Esophagus (tissue), 2 donors: ENCODE data around the gene NKX6-2. TPM values are rescaled to one million over a fixed set of nuclear protein-coding genes. Genes with fewer than 3 reads are reported as not detected.

ENCODE experiments used
- H3K27ac ChIP-seq, 2 donors: one replicate each; pipeline ENCODE4 v1.5.1; 2013; ENCODE audit warnings: low read depth in 2 of 2, mild to moderate bottlenecking in 2 of 2, inconsistent platforms in 1 of 2, low read length in 1 of 2, moderate library complexity in 1 of 2
- H3K27me3 ChIP-seq, 2 donors: one replicate each; pipeline ENCODE4 v1.6.1; 2013; ENCODE audit warnings: low read length in 2 of 2, control low read depth in 1 of 2, mild to moderate bottlenecking in 1 of 2; ENCODE audit not compliant: insufficient read depth in 2 of 2, control insufficient read depth in 1 of 2
- H3K36me3 ChIP-seq, 2 donors: one replicate each; pipeline ENCODE4 v1.6.1; 2013; ENCODE audit warnings: low read length in 1 of 2; ENCODE audit not compliant: control insufficient read depth in 2 of 2, insufficient read depth in 2 of 2
- H3K4me1 ChIP-seq, 2 donors: one replicate each; pipeline ENCODE4 v1.6.1; 2013; ENCODE audit warnings: low read length in 1 of 2; ENCODE audit not compliant: control insufficient read depth in 2 of 2, insufficient read depth in 2 of 2
- H3K4me3 ChIP-seq, 2 donors: one replicate each; pipeline ENCODE4 v1.5.1; 2013; ENCODE audit warnings: low read length in 2 of 2, mild to moderate bottlenecking in 2 of 2, low read depth in 1 of 2, moderate library complexity in 1 of 2
- H3K9me3 ChIP-seq, 2 donors: one replicate each; pipeline ENCODE4 v1.6.1; 2013; ENCODE audit warnings: mild to moderate bottlenecking in 2 of 2, low read depth in 1 of 2, low read length in 1 of 2, moderate library complexity in 1 of 2; ENCODE audit not compliant: control insufficient read depth in 2 of 2, insufficient read depth in 1 of 2
- WGBS, 2 donors: extraction: QIAGEN DNeasy Blood & Tissue Kit; methylation state at CpG; one replicate each; pipeline ENCODE4 v1.1.7; 2013; 5-methylcytosine and 5-hydroxymethylcytosine counted together
- polyA plus RNA-seq, 2 donors: library from polyadenylated mRNA; stranded (reverse); fragments of 200-250 nt; gene quantifications; one replicate each; pipeline ENCODE4 v1.2.3, GENCODE V29; 2013
- donor health status: healthy with polysubstance abuse.
- donor health status: Bipolar disorder and iron deficiency.

Gene NKX6-2
- polyA plus RNA-seq, 2 donors, result 0.15 to 1.5 TPM

- WGBS, 2 donors, result 63 to 68% methylated on average over 24 to 26 of the region's 28 CpGs
- peaks cover 0 to 5% of the 10 kb centered on the region in 2 donors for H3K27me3 ChIP-seq
These were observed 27.9 kb upstream of the NKX6-2 start for GRCh38 chr10:132813560-132814468.

DNA sequence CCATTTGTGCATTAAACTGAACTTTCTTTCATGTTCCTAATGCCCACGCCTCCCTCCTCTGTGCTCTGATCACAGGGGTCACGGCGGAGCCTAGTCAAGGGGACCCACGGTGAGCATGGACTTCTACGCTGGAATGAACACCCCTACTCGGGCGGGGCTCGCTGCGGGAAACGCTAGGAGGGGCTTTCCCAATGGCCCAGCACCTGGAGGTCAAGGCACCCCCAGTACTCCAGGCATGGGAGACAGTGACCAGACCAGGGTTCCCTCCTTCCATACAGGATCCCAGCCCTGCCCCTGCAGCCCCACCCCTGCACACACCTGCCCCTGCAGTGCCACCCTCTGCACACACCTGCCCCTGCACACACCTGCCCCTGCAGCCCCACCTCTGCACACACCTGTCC is 27.1 kb upstream of the NKX6-2 start:
- WGBS, 2 donors, result 84% methylated on average over 10 of the region's 10 CpGs
- Histone ChIP-seq H3K4me1 (no peaks in the 10 kb centered on the region), H3K36me3 (no peaks in the 10 kb centered on the region), H3K9me3 (peaks cover 2 to 4% of the 10 kb centered on the region in 2 donors), H3K4me3 (no peak overlapping the region), H3K27me3 (peaks cover 0 to 5% of the 10 kb centered on the region in 2 donors), H3K27ac (no peak overlapping the region)

More at GRCh38 chr10:132813560-132814468, 27.9 kb upstream of the NKX6-2 start:
- H3K9me3 ChIP-seq, result peaks cover 2 to 4% of the 10 kb centered on the region in 2 donors
- no peaks in the 10 kb centered on the region for H3K4me1 ChIP-seq
- no peak overlapping the region for H3K4me3 ChIP-seq
- no peaks in the 10 kb centered on the region for H3K36me3 ChIP-seq
- H3K27ac ChIP-seq, result no peak overlapping the region

DNA sequence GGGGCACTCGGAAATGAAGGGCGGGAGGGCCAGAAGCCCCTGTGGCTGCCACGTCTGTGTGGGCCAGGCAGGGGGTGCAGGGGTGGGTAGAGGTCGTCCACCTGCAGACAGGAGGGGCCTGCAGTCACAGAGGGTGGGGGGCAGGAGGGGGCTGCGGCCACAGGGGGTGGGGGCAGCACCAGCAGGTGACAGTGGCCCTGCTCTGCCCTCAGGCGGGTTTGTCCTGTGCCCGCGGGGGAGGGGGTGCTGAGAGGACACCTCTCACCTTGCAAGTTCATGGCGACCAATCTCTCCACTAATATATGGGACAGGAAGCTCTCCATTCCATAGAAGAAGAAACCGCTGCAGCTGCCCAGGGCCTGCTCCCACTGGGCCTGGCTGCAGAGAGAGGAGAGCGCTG is 26.6 kb upstream of the NKX6-2 start:
- no peaks in the 10 kb centered on the region for H3K4me1 ChIP-seq
- peaks cover 0 to 1% of the 10 kb centered on the region in 2 donors for H3K27me3 ChIP-seq
- H3K36me3 ChIP-seq, result no peaks in the 10 kb centered on the region
- H3K27ac ChIP-seq, result no peak overlapping the region
- H3K4me3 ChIP-seq, result no peak overlapping the region
- 72 to 77% methylated on average over 6 to 11 of the region's 11 CpGs for WGBS, 2 donors
- peaks cover 2 to 4% of the 10 kb centered on the region in 2 donors for H3K9me3 ChIP-seq

GRCh38 chr10:132811891-132812481 is 26.0 kb upstream of the NKX6-2 start:
- 78 to 80% methylated on average over 25 to 26 of the region's 26 CpGs for WGBS, 2 donors

GRCh38 chr10:132810807-132811700 is 25.1 kb upstream of the NKX6-2 start:
- Histone ChIP-seq H3K9me3 (peaks cover 2 to 4% of the 10 kb centered on the region in 2 donors), H3K4me3 (no peak overlapping the region), H3K27ac (no peak overlapping the region), H3K36me3 (no peaks in the 10 kb centered on the region), H3K4me1 (no peaks in the 10 kb centered on the region), H3K27me3 (no peaks in the 10 kb centered on the region)
- WGBS, 2 donors, result 68 to 75% methylated on average over 27 to 33 of the region's 33 CpGs

More at GRCh38 chr10:132811891-132812481, 26.0 kb upstream of the NKX6-2 start:
- Histone ChIP-seq H3K27ac (no peak overlapping the region), H3K4me1 (no peaks in the 10 kb centered on the region), H3K27me3 (no peaks in the 10 kb centered on the region), H3K9me3 (peaks cover 2 to 4% of the 10 kb centered on the region in 2 donors), H3K4me3 (no peak overlapping the region), H3K36me3 (no peaks in the 10 kb centered on the region)

DNA sequence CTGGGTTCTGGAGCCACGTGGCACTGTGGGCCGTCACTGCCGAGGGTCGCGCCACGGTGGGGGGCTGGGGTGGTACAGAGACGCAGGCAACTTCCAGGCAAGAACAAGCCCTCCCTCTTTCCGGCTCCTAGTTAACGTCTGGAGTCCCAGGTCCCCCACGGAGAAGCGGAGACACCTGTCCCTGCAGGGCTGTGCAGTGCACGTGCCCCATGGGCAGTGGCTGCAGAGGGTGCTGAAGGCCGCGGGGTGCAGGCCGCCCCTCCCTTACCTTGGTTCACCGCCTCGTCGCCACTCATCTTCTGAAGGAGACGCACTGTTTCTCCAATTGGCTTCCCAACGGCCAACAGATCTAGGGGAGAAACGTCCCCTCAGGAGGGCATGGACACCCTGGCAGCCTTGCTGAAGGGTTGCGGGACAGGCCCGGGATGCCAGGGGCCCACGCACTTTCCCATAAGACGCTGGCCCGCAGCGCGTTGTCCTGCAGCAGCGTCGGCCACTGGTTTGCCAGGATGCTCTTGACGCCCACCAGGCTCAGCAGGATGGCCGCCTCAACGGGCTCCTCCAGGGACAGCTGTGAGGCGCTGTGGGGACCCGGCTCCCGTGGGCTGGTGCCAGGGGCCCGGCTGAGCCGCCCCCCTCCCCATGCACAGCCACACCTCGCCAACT is 24.3 kb upstream of the NKX6-2 start:
- Histone ChIP-seq H3K36me3 (no peaks in the 10 kb centered on the region), H3K27ac (no peak overlapping the region), H3K9me3 (peaks cover 2 to 4% of the 10 kb centered on the region in 2 donors), H3K4me3 (no peak overlapping the region), H3K27me3 (no peaks in the 10 kb centered on the region), H3K4me1 (no peaks in the 10 kb centered on the region)
- WGBS, 2 donors, result 81% methylated on average over 39 of the region's 39 CpGs

DNA sequence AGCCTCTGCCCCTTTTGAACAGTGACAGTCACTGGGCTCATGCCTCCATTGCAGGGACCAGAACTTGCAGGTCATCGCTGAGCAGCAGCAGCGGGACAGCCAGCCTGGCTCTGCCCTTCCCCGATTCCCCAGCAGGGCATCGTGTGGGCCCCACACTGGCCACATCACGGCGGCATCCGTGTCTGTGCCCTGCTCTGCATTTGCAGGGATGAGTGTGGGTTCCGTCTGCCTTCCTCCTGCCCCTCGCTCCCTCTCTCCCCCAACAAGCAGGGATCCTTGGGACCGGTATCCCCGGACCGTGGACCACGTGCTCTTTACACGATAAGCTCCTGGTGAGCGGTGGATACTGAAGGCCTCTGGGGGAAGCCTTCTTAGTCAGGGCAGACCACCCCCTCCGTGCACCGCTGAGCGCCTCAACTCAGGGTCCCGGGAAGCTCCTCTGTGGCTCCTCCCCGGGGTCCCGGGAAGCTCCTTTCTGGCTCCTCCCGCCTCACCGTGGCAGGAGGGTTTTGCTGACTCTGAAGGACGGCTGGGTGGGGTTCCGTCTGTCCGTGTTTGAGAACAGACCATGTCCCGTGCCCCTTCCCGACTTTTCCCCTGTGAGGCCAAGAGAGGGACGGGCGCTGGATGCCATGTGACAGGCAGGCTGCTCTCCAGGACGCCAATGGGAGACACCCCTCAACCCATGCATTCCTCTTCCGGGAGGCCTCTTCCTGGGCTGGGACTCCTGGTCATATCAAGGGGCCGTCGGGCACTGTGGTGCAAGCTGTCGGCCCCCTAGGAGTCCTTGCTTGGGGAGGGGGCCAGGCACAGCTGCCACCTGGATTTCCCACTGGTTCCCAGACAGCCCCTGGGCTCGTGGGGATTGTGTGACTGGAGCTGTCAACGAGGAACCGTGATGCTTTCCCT is 23.5 kb upstream of the NKX6-2 start:
- Histone ChIP-seq H3K27ac (no peak overlapping the region), H3K36me3 (no peaks in the 10 kb centered on the region), H3K27me3 (no peaks in the 10 kb centered on the region), H3K4me3 (no peak overlapping the region), H3K4me1 (no peaks in the 10 kb centered on the region), H3K9me3 (peaks cover 2 to 4% of the 10 kb centered on the region in 2 donors)
- 81 to 84% methylated on average over 38 of the region's 38 CpGs for WGBS, 2 donors

- Histone ChIP-seq H3K36me3 (no peaks in the 10 kb centered on the region), H3K27ac (no peak overlapping the region), H3K9me3 (peaks cover 2 to 4% of the 10 kb centered on the region in 2 donors), H3K4me3 (no peak overlapping the region), H3K4me1 (no peaks in the 10 kb centered on the region), H3K27me3 (no peaks in the 10 kb centered on the region)
- WGBS, 2 donors, result 43 to 44% methylated on average over 35 to 42 of the region's 42 CpGs
These were observed 22.7 kb upstream of the NKX6-2 start for GRCh38 chr10:132808383-132809231.
